Measurements from ENCODE around the gene FOSL1.
A peak's percentile ranks its signal among the peaks of the same experiment; 100 is the strongest.

FOSL1 gene

GRCh38 chr11:65919573-65920371, 19.6 kb upstream of the FOSL1 start:
- H3K27ac ChIP-seq = peak overlapping the region; percentile 94
- no peak for TF ChIP-seq CTCF (conservative IDR thresholded peaks at IDR 0.05)
- 0 out of 2 replicates have a peak, but pooled peaks have one; percentile 33 for TF ChIP-seq ZFX (IDR thresholded peaks at IDR 0.05)

- peak within 1 kb of the TSS; percentile 94 for H3K27ac ChIP-seq
Measured at GRCh38 chr11:65919141-65919572, 19.0 kb upstream of the FOSL1 start, which contains the start of gene DRAP1. Gene DRAP1, plus strand, starts transcription at chr11:65919426. Its CDS starts 76 bp downstream, at chr11:65919502.

GRCh38 chr11:65918211-65919140, 18.3 kb upstream of the FOSL1 start, which contains the start of gene C11orf68:
Gene C11orf68, minus strand, starts transcription at chr11:65919062. Its CDS starts 31 bp downstream, at chr11:65919031.
- TF ChIP-seq CTCF (conservative IDR thresholded peaks at IDR 0.05) = no peak
- TF ChIP-seq ZFX (IDR thresholded peaks at IDR 0.05) = peak; percentile 90; the same call in 1 of the 2 replicates

More at GRCh38 chr11:65919141-65919572, 19.0 kb upstream of the FOSL1 start, which contains the start of gene DRAP1:
- no peak for TF ChIP-seq CTCF (conservative IDR thresholded peaks at IDR 0.05)
- TF ChIP-seq ZFX (IDR thresholded peaks at IDR 0.05) = no peak

GRCh38 chr11:65917434-65918210, 17.4 kb upstream of the FOSL1 start:
- H3K27ac ChIP-seq = peak overlapping the region; percentile 94
- TF ChIP-seq ZFX (IDR thresholded peaks at IDR 0.05) = no peak
- no peak for TF ChIP-seq CTCF (conservative IDR thresholded peaks at IDR 0.05)

More at GRCh38 chr11:65918211-65919140, 18.3 kb upstream of the FOSL1 start, which contains the start of gene C11orf68:
- peak within 1 kb of the TSS; percentile 94 for H3K27ac ChIP-seq

GRCh38 chr11:65917077-65917433, 16.9 kb upstream of the FOSL1 start:
- no peak overlapping the region for H3K27ac ChIP-seq
- TF ChIP-seq CTCF (conservative IDR thresholded peaks at IDR 0.05) = no peak
- no peak for TF ChIP-seq ZFX (IDR thresholded peaks at IDR 0.05)

GRCh38 chr11:65916391-65916790, 16.2 kb upstream of the FOSL1 start:
- no peak overlapping the region for H3K27ac ChIP-seq

More at GRCh38 chr11:65916391-65916790, 16.2 kb upstream of the FOSL1 start:
- TF ChIP-seq CTCF (conservative IDR thresholded peaks at IDR 0.05) = no peak
- TF ChIP-seq ZFX (IDR thresholded peaks at IDR 0.05) = no peak

Measured in C4-2B (cell line).